Kidney (tissue), 14 donors: ENCODE data around the gene ST6GALNAC6. TPM values are rescaled to one million over a fixed set of nuclear protein-coding genes. Genes with fewer than 3 reads are reported as not detected.

Experiments
- DNase-seq, 5 donors: peaks; one replicate each; pipeline ENCODE4 v3.0.0-alpha.2; 2013 to 2020
- FAIRE-seq: peaks from 2 replicates; lab custom pipeline; 2012; peaks lifted over from hg19 to GRCh38; lab: Jason Lieb, UNC
- H3K27ac ChIP-seq, 2 donors: one replicate each; pipeline ENCODE4 v1.7.0; 2013; ENCODE audit warnings: low read depth in 2 of 2, low read length in 2 of 2, inconsistent platforms in 1 of 2
- H3K27me3 ChIP-seq: one replicate; pipeline ENCODE4 v1.7.1; 2013; ENCODE audit warnings: low read length, inconsistent platforms; ENCODE audit not compliant: control insufficient read depth, insufficient read depth
- H3K36me3 ChIP-seq, 3 donors: one replicate each; pipeline versions ENCODE4 v1.7.0 to v1.7.1; 2013; ENCODE audit warnings: low read length in 3 of 3, control low read depth in 1 of 3, inconsistent platforms in 1 of 3; ENCODE audit not compliant: insufficient read depth in 3 of 3, control insufficient read depth in 2 of 3
- H3K4me1 ChIP-seq, 3 donors: one replicate each; pipeline versions ENCODE4 v1.7.0 to v1.7.1; 2013; ENCODE audit warnings: low read length in 3 of 3, inconsistent platforms in 1 of 3, low read depth in 1 of 3; ENCODE audit not compliant: control insufficient read depth in 2 of 3, insufficient read depth in 2 of 3
- H3K4me3 ChIP-seq, 3 donors: one replicate each; pipeline versions ENCODE4 v1.7.0 to v1.8.1; 2013; ENCODE audit warnings: low read length in 3 of 3, control low read depth in 1 of 3, inconsistent platforms in 1 of 3
- H3K9ac ChIP-seq, 3 donors: one replicate each; pipeline versions ENCODE4 v1.7.0 to v1.7.1; 2013; ENCODE audit warnings: low read length in 3 of 3, control low read depth in 1 of 3, inconsistent platforms in 1 of 3
- H3K9me3 ChIP-seq, 3 donors: one replicate each; pipeline versions ENCODE4 v1.7.0 to v1.7.1; 2013; ENCODE audit warnings: low read length in 3 of 3, control low read depth in 1 of 3, inconsistent platforms in 1 of 3; ENCODE audit not compliant: control insufficient read depth in 2 of 3, insufficient read depth in 1 of 3
- intact Hi-C: fragments of 100-400 bp; cut with DNase I; formaldehyde crosslinking; loops from one replicate; pipeline ENCODE4 v1.11.1; 2022
- polyA plus RNA-seq: library from polyadenylated mRNA; stranded (reverse); fragments of 350-450 nt; fragmentation: Illumina TruSeq; extraction: RNeasy Lipid Tissue Mini Kit (QIAGEN cat#74804); gene quantifications from one replicate; pipeline ENCODE4 v1.2.3, GENCODE V29; 2014; ENCODE audit warnings: low read depth, low replicate concordance; ENCODE audit not compliant: insufficient read depth
- total RNA-seq: library from RNA; stranded (reverse); fragmentation: NEBNext Ultra II Directional; extraction: Animal tissue kit (Norgen Biotek cat#: 25700); gene quantifications from one replicate; pipeline ENCODE4 v1.2.1, GENCODE V29; 2021
- TF ChIP-seq, protein P1 (sequence below): IDR thresholded peaks from 3 replicates; pipeline ENCODE4 v1.5.1; 2012; ENCODE audit warnings: mild to moderate bottlenecking, moderate library complexity, borderline replicate concordance; ENCODE audit not compliant: insufficient read depth; ENCODE audit errors: extremely low read depth
- donor health status: control.
- donor health status: control.
- donor health status: control.
- donor health status: control.
- donor health status: control.
- donor health status: DM: yes; HTN: yes; CAD: no.
- donor health status: Normal renal cell carcinoma (clear cell type).

ST6GALNAC6 gene
- total and polyA plus RNA-seq, 2 donors from 2014 or later: 74.6 to 75.0 TPM

DNA sequence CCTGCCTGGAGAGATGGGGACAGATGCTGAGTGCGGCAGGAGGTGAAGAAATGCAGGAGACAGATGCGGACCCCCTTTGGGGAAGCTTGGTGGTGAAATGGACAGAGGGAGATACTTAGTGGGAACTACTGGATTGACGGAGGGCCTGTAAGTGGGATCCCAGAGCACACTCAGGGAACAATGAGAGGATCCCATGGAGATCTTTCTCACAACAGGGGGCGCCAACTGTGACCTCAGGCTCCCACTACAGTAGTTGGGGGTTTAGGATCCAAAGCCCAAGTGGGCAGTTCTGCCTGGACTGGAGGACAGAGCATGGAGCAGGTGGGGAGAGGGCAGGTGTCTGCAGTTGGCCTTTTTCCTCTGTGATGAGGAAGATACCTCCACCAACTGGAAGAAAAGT is 34.8 kb upstream of the ST6GALNAC6 start:
- intact Hi-C loops: no loop called here
- Histone ChIP-seq H3K9ac (no peak overlapping the region), H3K4me1 (peaks cover 0 to 37% (median 13%) of the 10 kb centered on the region in 3 donors), H3K36me3 (no peaks in the 10 kb centered on the region), H3K4me3 (no peak overlapping the region), H3K9me3 (no peaks in the 10 kb centered on the region), H3K27ac (no peak overlapping the region), H3K27me3 (peaks cover 2% of the 10 kb centered on the region)
- DNase-seq (peak in 1 of 5 donors; percentile 31), FAIRE-seq (no peak)
- TF ChIP-seq, protein P1, sequence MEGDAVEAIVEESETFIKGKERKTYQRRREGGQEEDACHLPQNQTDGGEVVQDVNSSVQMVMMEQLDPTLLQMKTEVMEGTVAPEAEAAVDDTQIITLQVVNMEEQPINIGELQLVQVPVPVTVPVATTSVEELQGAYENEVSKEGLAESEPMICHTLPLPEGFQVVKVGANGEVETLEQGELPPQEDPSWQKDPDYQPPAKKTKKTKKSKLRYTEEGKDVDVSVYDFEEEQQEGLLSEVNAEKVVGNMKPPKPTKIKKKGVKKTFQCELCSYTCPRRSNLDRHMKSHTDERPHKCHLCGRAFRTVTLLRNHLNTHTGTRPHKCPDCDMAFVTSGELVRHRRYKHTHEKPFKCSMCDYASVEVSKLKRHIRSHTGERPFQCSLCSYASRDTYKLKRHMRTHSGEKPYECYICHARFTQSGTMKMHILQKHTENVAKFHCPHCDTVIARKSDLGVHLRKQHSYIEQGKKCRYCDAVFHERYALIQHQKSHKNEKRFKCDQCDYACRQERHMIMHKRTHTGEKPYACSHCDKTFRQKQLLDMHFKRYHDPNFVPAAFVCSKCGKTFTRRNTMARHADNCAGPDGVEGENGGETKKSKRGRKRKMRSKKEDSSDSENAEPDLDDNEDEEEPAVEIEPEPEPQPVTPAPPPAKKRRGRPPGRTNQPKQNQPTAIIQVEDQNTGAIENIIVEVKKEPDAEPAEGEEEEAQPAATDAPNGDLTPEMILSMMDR: no peak

DNA sequence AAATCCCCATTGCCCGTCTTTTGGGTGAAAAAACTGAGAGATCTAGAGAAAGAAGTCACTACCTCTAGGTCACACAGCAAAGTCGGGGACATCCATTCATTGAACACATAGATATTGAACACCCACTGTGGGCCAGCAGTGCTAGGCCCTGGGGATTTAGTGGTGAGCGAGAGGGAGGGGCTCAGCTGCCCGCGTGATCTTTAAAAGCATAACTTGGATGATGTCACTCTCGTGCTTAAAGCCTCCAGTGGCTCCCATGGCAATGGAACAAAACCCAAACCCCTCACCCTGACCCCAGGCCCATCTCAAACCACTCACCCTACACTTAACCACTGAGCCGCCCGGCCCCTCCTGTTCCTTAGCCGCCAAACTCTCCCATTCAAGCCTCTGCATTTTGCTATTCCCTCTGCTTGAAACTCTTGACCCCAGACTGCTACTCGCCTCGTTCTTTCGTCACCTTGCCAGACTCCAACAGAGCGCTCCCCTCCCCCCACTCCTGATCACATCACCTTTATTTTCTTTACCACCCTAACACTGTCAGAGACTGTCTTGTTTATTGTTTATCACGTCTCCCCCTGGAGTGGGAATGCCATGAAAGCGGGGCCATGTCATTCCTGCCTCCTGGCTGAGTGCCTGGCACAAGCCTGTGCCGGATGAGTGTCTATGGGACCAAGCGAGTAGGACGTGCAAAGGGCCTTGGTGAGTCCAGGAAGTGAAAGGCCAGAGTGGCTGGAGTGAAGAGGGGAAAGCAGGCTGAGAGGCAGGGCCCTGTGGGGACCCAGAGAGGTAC is 31.9 kb upstream of the ST6GALNAC6 start:
- no peak overlapping the region for H3K27ac ChIP-seq
- intact Hi-C loops: no loop called here
- peaks cover 0 to 33% (median under 1%) of the 10 kb centered on the region in 3 donors for H3K4me1 ChIP-seq
- no peak overlapping the region for H3K9ac ChIP-seq
- peak overlapping the region in 1 of 3 donors; percentile 35 for H3K4me3 ChIP-seq
- TF ChIP-seq, protein P1: no peak
- peak in 3 of 5 donors; percentile 35 to 78 (median 48) for DNase-seq
- H3K27me3 ChIP-seq: peaks cover 4% of the 10 kb centered on the region
- H3K9me3 ChIP-seq: no peaks in the 10 kb centered on the region
- FAIRE-seq: no peak
- H3K36me3 ChIP-seq: no peaks in the 10 kb centered on the region

DNA sequence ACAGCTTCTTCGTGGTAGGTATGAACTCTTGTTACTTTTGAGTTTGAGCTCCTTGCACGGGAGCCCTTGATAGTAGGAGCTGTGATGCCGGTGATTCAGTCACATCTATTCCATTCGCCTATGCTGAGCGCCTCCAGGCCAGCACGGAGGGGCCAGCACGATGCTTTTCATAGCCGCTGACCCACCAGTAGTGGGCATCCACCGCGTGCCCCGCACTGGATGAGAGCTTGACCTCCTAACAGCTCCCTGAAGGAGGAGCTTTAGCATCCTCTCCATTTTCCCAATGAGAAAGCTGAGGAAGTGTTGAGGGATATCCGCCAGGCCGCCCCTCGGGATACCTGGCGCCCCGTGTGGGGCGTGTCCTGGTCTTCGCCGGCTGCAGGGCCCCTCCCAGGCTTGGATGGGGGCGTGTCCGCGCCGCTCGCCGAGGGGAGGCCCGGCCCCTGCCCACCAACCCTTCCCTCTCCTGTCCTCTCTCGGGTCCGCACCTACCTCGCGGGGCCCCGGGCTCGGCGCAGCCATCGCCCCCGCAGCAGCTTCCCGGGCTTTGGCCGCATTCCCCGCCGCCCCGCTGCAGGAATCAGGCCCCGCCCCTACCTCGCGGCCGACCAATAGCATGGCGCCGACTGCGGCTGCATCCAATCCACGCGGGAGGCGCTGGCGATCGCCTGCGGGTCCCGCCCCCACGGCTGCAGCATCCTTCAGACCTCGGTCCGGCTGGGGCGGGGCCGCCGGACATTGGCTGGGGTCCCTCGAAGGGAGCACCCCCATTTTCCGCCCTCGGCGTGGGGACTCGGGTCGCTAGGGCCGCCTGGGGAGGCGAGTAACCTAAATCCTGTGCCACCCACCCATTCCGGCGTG is 31.1 kb upstream of the ST6GALNAC6 start, which contains the start of gene PIP5KL1:
TSS of gene PIP5KL1 (minus strand) at position 547 of the 861 bp plus-strand sequence. CDS start at position 522, 25 bp downstream.
- TF ChIP-seq, protein P1: no peak
- H3K9me3 ChIP-seq: no peaks in the 10 kb centered on the region
- FAIRE-seq (no peak), DNase-seq (peak; percentile 86 to 93 (median 91))
- H3K4me1 ChIP-seq: peaks cover 0 to 27% (median 0%) of the 10 kb centered on the region in 3 donors
- H3K9ac ChIP-seq: no peak within 1 kb of the TSS
- intact Hi-C loops: no loop called here
- H3K27ac ChIP-seq: no peak within 1 kb of the TSS
- peak within 1 kb of the TSS; percentile 16 to 35 (median 24) for H3K4me3 ChIP-seq
- no peaks in the 10 kb centered on the region for H3K36me3 ChIP-seq
- peaks cover 4% of the 10 kb centered on the region for H3K27me3 ChIP-seq
